K562 (cell line): Measurements from ENCODE around the gene HMG20B. TPM values are rescaled to one million over a fixed set of nuclear protein-coding genes. Genes with fewer than 3 reads are reported as not detected.

Experiments
- ESRRA ChIP-seq: fragments of 450-650 bp; IDR thresholded peaks from 2 replicates; pipeline ENCODE4 v1.6.1; 2014; ENCODE audit warnings: low read depth, mild to moderate bottlenecking, moderate library complexity, borderline replicate concordance
- FOXO4 ChIP-seq: fragments of 450-650 bp; formaldehyde crosslinking; IDR thresholded peaks from 2 replicates; pipeline ENCODE4 v1.4.0; 2020; ENCODE audit warnings: mild to moderate bottlenecking, moderate library complexity
- GATAD2B ChIP-seq: fragments of 450-650 bp; IDR thresholded peaks from 2 replicates; pipeline ENCODE4 v1.6.1; 2017; ENCODE audit warnings: mild to moderate bottlenecking, borderline replicate concordance
- KLF13 ChIP-seq: fragments of 450-650 bp; IDR thresholded peaks from 2 replicates; pipeline ENCODE4 v1.6.1; 2016; ENCODE audit warnings: missing genetic modification characterization, low read depth, mild to moderate bottlenecking, missing compliant biosample characterization, moderate library complexity, borderline replicate concordance
- MGA ChIP-seq: fragments of 450-650 bp; IDR thresholded peaks from 2 replicates; pipeline ENCODE4 v1.6.1; 2016; ENCODE audit warnings: mild to moderate bottlenecking, moderate library complexity
- SIRT6 ChIP-seq: IDR thresholded peaks from one replicate; pipeline ENCODE4 v1.6.1; 2012; ENCODE audit warnings: low read depth, mild to moderate bottlenecking, control low read depth, inconsistent platforms, low read length, moderate library complexity
- SREBF1 ChIP-seq: fragments of 150-350 bp; IDR thresholded peaks from 2 replicates; pipeline ENCODE4 v1.6.1; 2014; ENCODE audit warnings: antibody characterized with exemption, low read depth, low read length, borderline replicate concordance
- THRA ChIP-seq: fragments of 450-650 bp; IDR thresholded peaks from 2 replicates; pipeline ENCODE4 v1.6.1; 2017; ENCODE audit warnings: mild to moderate bottlenecking, moderate library complexity
- ZNF133 ChIP-seq: fragments of 250-450 bp; sonication (Bioruptor Pico); IDR thresholded peaks from 2 replicates; pipeline ENCODE4 v1.4.0; 2020; ENCODE audit warnings: mild to moderate bottlenecking
- ZNF143 ChIP-seq: sonication (generic); formaldehyde crosslinking; IDR thresholded peaks from 2 replicates; pipeline ENCODE4 v1.9.0; 2022; ENCODE audit warnings: mild to moderate bottlenecking, missing genetic modification reagents
- ZNF449 ChIP-seq: fragments of 250-450 bp; sonication (Bioruptor Pico); IDR thresholded peaks from 2 replicates; pipeline ENCODE4 v1.8.0; 2022; ENCODE audit warnings: moderate library complexity, mild to moderate bottlenecking, inconsistent platforms
- ZNF696 ChIP-seq: fragments of 250-450 bp; sonication (Bioruptor Pico); conservative IDR thresholded peaks from 2 replicates; pipeline ENCODE4 v1.4.0; 2020; ENCODE audit warnings: mild to moderate bottlenecking, moderate library complexity
- polyA plus RNA-seq, 8 experiments: library from polyadenylated mRNA; depleted of rRNA in 4 of 8; stranded (reverse) in 5 of 8; unstranded in 3 of 8; fragments of >200 nt; fragmentation: Nextera tagmentation in 2 of 8; fragmentation: Illumina TruSeq in 1 of 8; extraction: Ambion mirVana in 2 of 8; extraction: Trizol in 1 of 8; gene quantifications; 2 replicates each; pipeline versions ENCODE4 v1.2.1 to v1.2.3, GENCODE V29; 2011 to 2014; ENCODE audit warnings: inconsistent platforms in 1 of 8, missing spikeins in 1 of 8
- total RNA-seq, 7 experiments: library from RNA; depleted of rRNA in 6 of 7; stranded (reverse); fragments of >200 nt in 6 of 7; fragmentation: Illumina TruSeq in 2 of 7; extraction: Trizol in 2 of 7; gene quantifications; 2 replicates each; pipeline versions ENCODE4 v1.2.1 to v1.2.3, GENCODE V29; 2011 to 2021; ENCODE audit warnings: low replicate concordance in 1 of 7

Gene HMG20B
- total and polyA plus RNA-seq, 9 of the 15 experiments (the other 6 are each of a cell fraction or from before 2014, with no cell fraction given), result 0.35 to 172 (median 38.6) TPM

DNA sequence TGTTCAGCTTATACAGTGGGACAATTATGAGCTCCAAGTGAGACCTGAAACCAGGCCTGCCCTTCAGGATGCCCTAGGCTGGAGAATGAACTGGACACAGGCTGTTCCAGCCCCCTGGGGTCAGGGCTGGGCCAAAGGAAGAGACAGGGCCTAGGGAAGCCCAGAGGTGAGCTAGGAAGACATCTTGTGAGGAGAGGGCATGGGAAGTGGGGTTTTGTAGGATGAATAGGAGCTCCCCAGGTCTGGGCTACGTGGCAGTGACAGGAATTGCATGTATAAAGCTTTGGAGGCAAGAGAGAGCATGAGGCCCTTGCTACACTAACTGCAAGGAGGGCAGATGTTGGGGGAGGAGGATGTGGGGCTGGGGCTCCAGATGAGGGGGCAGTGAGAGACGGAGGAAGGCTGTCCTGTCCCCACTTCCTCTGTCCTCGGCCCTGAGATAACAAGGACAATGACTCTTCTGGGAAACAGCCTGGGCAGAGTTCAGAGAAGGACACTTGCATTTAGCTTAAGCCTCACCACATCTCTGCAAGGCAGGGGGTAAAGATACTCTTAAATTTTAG is 35.4 kb downstream of the HMG20B start (continued):
- TF ChIP-seq MGA, result no peak
- TF ChIP-seq KLF13 (tag), result no peak
- no peak for TF ChIP-seq THRA
- peak; percentile 73 for TF ChIP-seq ESRRA
- TF ChIP-seq SIRT6, result no peak
- no peak for TF ChIP-seq GATAD2B
- no peak for TF ChIP-seq ZNF143 (CRISPR knock-in tag)
- no peak for TF ChIP-seq FOXO4 (CRISPR knock-in tag)
- TF ChIP-seq ZNF133 (CRISPR knock-in tag), result no peak
- no peak for TF ChIP-seq SREBF1
- TF ChIP-seq ZNF696 (CRISPR knock-in tag), result no peak
- 0 out of 2 replicates have a peak, but pooled peaks have one; percentile 56 for TF ChIP-seq ZNF449 (CRISPR knock-in tag)
